Thymus (tissue), 11 donors: Measurements from ENCODE around the gene KAZN. TPM values are rescaled to one million over a fixed set of nuclear protein-coding genes. Genes with fewer than 3 reads are reported as not detected.

Source experiments
- DNase-seq, 9 donors: peaks; one replicate each; pipeline ENCODE4 v3.0.0-alpha.2; 2013; ENCODE audit warnings: low spot score in 9 of 9, low read depth in 6 of 9, missing footprints in 1 of 9
- H3K27ac ChIP-seq, 2 donors: one replicate each; pipeline ENCODE4 v1.5.1; 2013; ENCODE audit warnings: control low read depth in 1 of 2, low read depth in 1 of 2, low read length in 1 of 2, mild to moderate bottlenecking in 1 of 2, moderate library complexity in 1 of 2
- H3K27me3 ChIP-seq, 2 donors: one replicate each; pipeline ENCODE4 v1.5.1; 2013; ENCODE audit warnings: low read length in 1 of 2; ENCODE audit not compliant: control insufficient read depth in 2 of 2, insufficient read depth in 1 of 2
- H3K36me3 ChIP-seq, 2 donors: one replicate each; pipeline ENCODE4 v1.5.1; 2013; ENCODE audit warnings: low read length in 1 of 2, mild to moderate bottlenecking in 1 of 2, moderate library complexity in 1 of 2; ENCODE audit not compliant: control insufficient read depth in 2 of 2, insufficient read depth in 2 of 2
- H3K4me1 ChIP-seq, 2 donors: one replicate each; pipeline ENCODE4 v1.5.1; 2013; ENCODE audit warnings: low read length in 2 of 2; ENCODE audit not compliant: control insufficient read depth in 2 of 2, insufficient read depth in 2 of 2
- H3K4me3 ChIP-seq, 2 donors: one replicate each; pipeline ENCODE4 v1.5.1; 2013; ENCODE audit warnings: low read length in 2 of 2, control low read depth in 1 of 2, mild to moderate bottlenecking in 1 of 2
- H3K9me3 ChIP-seq, 2 donors: one replicate each; pipeline ENCODE4 v1.5.1; 2013; ENCODE audit warnings: low read length in 1 of 2, mild to moderate bottlenecking in 1 of 2; ENCODE audit not compliant: control insufficient read depth in 2 of 2, insufficient read depth in 1 of 2
- WGBS: extraction: QIAGEN DNeasy Blood & Tissue Kit; methylation state at CpG from one replicate; pipeline ENCODE4 v1.1.7; 2013; 5-methylcytosine and 5-hydroxymethylcytosine counted together
- polyA plus RNA-seq: library from polyadenylated mRNA; stranded (reverse); fragments of 200-250 nt; gene quantifications from one replicate; pipeline ENCODE4 v1.2.3, GENCODE V29; 2013
- total RNA-seq: library from RNA; stranded (reverse); fragments of 120-200 nt; gene quantifications from one replicate; pipeline ENCODE4 v1.2.4, GENCODE V29; 2013
- donor health status: healthy.

Gene KAZN
- total and polyA plus RNA-seq, 2 donors, result 1.3 to 5.7 TPM

- 96% methylated on average over 15 of the region's 15 CpGs for WGBS
- Histone ChIP-seq H3K4me1 (no peaks in the 10 kb centered on the region), H3K9me3 (peaks cover 0 to 4% of the 10 kb centered on the region in 2 donors), H3K4me3 (no peak overlapping the region), H3K36me3 (no peaks in the 10 kb centered on the region), H3K27ac (no peak overlapping the region), H3K27me3 (no peaks in the 10 kb centered on the region)
- no peak for DNase-seq
Measured at GRCh38 chr1:15064217-15064929, 465.9 kb downstream of the KAZN start.

DNA sequence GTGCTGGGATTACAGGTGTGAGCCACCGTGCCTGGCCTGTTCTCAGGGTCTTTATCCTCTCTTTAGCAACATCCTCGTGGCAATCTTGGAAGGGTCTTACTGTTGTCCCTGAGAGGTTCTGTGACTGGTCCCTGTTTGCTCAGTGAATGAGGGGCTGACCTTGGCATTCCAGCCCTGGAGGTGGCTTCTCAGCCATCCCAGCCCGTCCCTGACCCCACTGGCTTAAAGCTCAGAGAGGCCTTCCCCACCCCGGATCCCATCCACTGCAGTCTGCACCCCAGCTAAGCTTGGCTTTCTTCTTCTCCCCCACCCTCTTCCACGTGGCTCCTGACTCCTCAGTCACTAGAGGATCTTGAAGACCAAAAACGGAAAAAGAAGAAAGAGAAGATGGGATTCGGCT is 466.8 kb downstream of the KAZN start:
- H3K9me3 ChIP-seq, result peaks cover 0 to 4% of the 10 kb centered on the region in 2 donors
- no peak overlapping the region for H3K27ac ChIP-seq
- H3K4me1 ChIP-seq, result no peaks in the 10 kb centered on the region
- no peak for DNase-seq
- no peaks in the 10 kb centered on the region for H3K27me3 ChIP-seq
- WGBS, result 94% methylated on average over 7 of the region's 7 CpGs
- no peaks in the 10 kb centered on the region for H3K36me3 ChIP-seq
- no peak overlapping the region for H3K4me3 ChIP-seq

GRCh38 chr1:15065736-15066135 is 467.3 kb downstream of the KAZN start:
- Histone ChIP-seq H3K9me3 (peaks cover 0 to 4% of the 10 kb centered on the region in 2 donors), H3K27ac (no peak overlapping the region), H3K27me3 (no peaks in the 10 kb centered on the region), H3K36me3 (no peaks in the 10 kb centered on the region), H3K4me1 (no peaks in the 10 kb centered on the region), H3K4me3 (no peak overlapping the region)
- DNase-seq, result no peak
- WGBS, result 96% methylated on average over 30 of the region's 30 CpGs

DNA sequence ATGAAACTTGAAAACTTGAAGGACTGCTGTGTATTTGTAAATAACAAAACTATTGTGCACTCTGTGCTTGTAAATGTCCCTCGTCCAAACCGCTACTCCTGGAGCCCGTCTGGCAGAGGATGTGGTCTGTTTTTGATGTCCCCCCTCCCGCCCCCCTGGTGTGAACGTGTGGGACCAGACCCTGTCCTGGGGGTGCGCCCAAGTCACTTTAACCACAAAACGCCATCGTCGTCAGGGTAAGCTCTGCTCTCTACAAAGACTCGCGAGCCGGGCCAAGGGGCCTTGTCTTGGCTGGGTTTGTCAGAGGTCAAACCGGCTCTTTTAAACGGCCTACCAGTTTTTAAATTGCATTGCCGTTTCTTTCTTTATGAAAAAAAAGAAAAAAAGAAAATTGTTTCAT is 467.7 kb downstream of the KAZN start:
- DNase-seq, result no peak
- no peak overlapping the region for H3K27ac ChIP-seq
- H3K36me3 ChIP-seq, result no peaks in the 10 kb centered on the region
- H3K27me3 ChIP-seq, result no peaks in the 10 kb centered on the region
- no peaks in the 10 kb centered on the region for H3K4me1 ChIP-seq
- H3K9me3 ChIP-seq, result peaks cover 0 to 4% of the 10 kb centered on the region in 2 donors
- H3K4me3 ChIP-seq, result no peak overlapping the region
- 20% methylated on average over 15 of the region's 15 CpGs for WGBS

- WGBS, result 90% methylated on average over 4 of the region's 4 CpGs
Measured at GRCh38 chr1:15067148-15067547, 468.7 kb downstream of the KAZN start.

DNA sequence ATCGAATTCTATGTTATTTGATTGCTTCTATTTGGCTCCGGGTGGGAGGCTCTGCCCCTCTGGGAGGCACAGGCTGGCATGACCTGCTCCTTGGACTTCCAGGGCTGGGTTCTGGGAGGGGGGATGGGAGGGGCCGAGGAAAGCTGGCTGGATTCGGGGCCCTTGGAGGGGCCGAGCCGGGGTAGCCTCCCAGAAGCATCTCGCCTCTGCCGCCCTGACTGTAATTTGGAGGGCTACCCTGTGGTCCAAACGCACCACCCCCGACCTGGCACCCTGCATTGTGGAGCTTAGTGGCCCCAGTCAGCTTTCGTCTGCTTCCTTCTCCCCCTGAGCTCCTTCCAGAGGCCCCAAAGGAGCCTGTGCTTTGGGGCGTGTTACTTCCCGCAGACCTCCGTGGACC is 469.7 kb downstream of the KAZN start:
- H3K27ac ChIP-seq, result no peak overlapping the region
- DNase-seq, result no peak
- WGBS, result 97% methylated on average over 14 of the region's 14 CpGs
- no peaks in the 10 kb centered on the region for H3K27me3 ChIP-seq
- no peaks in the 10 kb centered on the region for H3K4me1 ChIP-seq
- no peaks in the 10 kb centered on the region for H3K9me3 ChIP-seq
- H3K36me3 ChIP-seq, result no peaks in the 10 kb centered on the region
- no peak overlapping the region for H3K4me3 ChIP-seq

More at GRCh38 chr1:15067148-15067547, 468.7 kb downstream of the KAZN start:
- Histone ChIP-seq H3K27ac (no peak overlapping the region), H3K36me3 (no peaks in the 10 kb centered on the region), H3K4me3 (no peak overlapping the region), H3K27me3 (no peaks in the 10 kb centered on the region), H3K4me1 (no peaks in the 10 kb centered on the region), H3K9me3 (no peaks in the 10 kb centered on the region)
- DNase-seq, result no peak

- no peak overlapping the region for H3K4me3 ChIP-seq
- H3K27me3 ChIP-seq, result no peaks in the 10 kb centered on the region
- no peaks in the 10 kb centered on the region for H3K4me1 ChIP-seq
- H3K36me3 ChIP-seq, result no peaks in the 10 kb centered on the region
- H3K9me3 ChIP-seq, result no peaks in the 10 kb centered on the region
- DNase-seq, result no peak
- WGBS, result 97% methylated on average over 4 of the region's 4 CpGs
- no peak overlapping the region for H3K27ac ChIP-seq
Measured at GRCh38 chr1:15068997-15069396, 470.5 kb downstream of the KAZN start.

DNA sequence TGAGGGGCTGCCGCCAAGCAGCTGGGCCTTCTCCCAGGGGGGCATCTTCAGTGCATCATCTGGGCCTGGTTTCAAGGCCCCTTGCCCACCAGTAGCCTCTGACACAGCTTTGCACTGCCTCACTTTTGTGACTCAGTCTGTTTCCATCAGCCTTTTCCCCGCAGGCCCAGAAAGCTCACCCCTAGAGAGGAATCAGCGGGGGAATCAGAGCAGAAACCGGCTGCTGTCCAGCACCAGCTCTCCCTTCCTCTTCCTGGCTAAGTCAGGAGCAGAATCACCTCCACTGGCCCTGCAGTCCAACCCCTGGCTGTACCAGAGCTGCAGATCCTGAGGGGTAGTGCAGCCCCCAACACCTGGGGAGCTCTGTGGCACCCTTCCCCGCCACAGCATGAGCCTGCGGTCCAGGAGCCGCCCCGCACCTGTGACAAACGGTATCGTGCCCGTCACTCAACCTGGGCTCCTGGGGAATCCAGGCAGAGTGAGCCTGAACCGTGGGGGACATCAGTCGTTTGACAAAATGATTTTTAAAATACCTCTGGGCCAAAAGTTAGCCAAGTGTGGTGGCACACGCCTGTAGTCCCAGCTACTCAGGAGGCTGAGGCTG is 471.8 kb downstream of the KAZN start:
- 96% methylated on average over 14 of the region's 14 CpGs for WGBS

DNA sequence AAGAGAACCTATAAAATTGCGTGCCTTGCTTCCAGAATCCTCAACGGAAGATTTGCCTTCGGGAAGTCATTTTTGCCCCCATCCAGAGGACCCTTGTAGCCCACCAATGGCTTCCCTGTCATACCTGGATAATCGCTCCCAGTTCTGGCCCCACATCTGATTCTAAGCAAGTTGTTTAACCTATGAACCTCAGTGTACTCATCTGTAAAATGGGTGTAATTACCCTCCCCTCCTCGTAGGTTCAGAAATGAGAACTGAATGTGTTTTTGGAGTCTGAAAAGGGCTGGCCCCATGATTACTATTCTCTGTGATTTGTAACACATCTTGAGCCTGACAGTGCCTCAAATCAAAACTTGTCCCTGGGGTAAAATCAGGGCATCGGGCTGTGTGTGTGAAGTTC is 473.5 kb downstream of the KAZN start:
- WGBS, result 97% methylated on average over 6 of the region's 6 CpGs
- DNase-seq, result no peak

More for the DNA sequence above, 471.8 kb downstream of the KAZN start:
- DNase-seq, result no peak
- H3K27me3 ChIP-seq, result no peaks in the 10 kb centered on the region
- H3K9me3 ChIP-seq, result no peaks in the 10 kb centered on the region
- no peak overlapping the region for H3K4me3 ChIP-seq
- H3K4me1 ChIP-seq, result no peaks in the 10 kb centered on the region
- no peak overlapping the region for H3K27ac ChIP-seq
- H3K36me3 ChIP-seq, result no peaks in the 10 kb centered on the region

More for the DNA sequence above, 473.5 kb downstream of the KAZN start:
- no peak overlapping the region for H3K27ac ChIP-seq
- H3K4me1 ChIP-seq, result no peaks in the 10 kb centered on the region
- no peaks in the 10 kb centered on the region for H3K36me3 ChIP-seq
- H3K4me3 ChIP-seq, result no peak overlapping the region
- H3K27me3 ChIP-seq, result no peaks in the 10 kb centered on the region
- no peaks in the 10 kb centered on the region for H3K9me3 ChIP-seq
